ENCODE measurements around the gene MTG1.

- no peak for TF ChIP-seq CTCF (IDR thresholded peaks at IDR 0.05; ENCODE audit: low read depth, low read length)
- no peak for TF ChIP-seq EZH2phosphoT487 (IDR thresholded peaks at IDR 0.05; ENCODE audit: low read depth)
Observed at GRCh38 chr10:133378251-133379096, 15.5 kb upstream of the MTG1 start.
